GM13976 (cell line): ENCODE measurements around the gene BLOC1S6.

Experiments
- DNase-seq: peaks from one replicate; pipeline ENCODE4 v3.0.0; 2012; ENCODE audit warnings: low spot score
- in situ Hi-C: fragments of 300-500 bp; cut with MboI; formaldehyde crosslinking; loops from one replicate; pipeline ENCODE4 v1.12.0; 2022; ENCODE audit warnings: low sequenced_read_pairs, mixed read lengths, inconsistent platforms; ENCODE audit not compliant: unreplicated experiment
- TF ChIP-seq, protein P1 (sequence below): IDR thresholded peaks from 2 replicates; pipeline ENCODE4 v1.5.1; 2012; ENCODE audit warnings: borderline replicate concordance, mild to moderate bottlenecking; ENCODE audit not compliant: insufficient read depth; ENCODE audit errors: extremely low read depth, missing control alignments, control extremely low read depth

BLOC1S6 gene

DNA sequence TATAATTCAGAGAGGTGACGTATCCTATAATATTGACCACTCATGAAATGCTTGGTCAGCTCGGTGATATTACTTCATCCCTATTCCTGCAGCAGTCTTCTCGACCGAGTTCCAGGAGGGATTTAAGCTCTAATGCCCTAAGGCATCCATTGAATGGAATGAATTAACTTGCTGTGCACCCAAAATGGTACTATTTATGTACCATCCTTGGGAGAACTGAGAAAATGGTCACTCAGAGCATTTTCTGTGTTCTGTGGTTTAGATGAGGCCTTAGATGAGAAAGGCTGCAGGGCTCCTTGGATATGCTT, 638 bp downstream of the BLOC1S6 start:
- TF ChIP-seq, protein P1, sequence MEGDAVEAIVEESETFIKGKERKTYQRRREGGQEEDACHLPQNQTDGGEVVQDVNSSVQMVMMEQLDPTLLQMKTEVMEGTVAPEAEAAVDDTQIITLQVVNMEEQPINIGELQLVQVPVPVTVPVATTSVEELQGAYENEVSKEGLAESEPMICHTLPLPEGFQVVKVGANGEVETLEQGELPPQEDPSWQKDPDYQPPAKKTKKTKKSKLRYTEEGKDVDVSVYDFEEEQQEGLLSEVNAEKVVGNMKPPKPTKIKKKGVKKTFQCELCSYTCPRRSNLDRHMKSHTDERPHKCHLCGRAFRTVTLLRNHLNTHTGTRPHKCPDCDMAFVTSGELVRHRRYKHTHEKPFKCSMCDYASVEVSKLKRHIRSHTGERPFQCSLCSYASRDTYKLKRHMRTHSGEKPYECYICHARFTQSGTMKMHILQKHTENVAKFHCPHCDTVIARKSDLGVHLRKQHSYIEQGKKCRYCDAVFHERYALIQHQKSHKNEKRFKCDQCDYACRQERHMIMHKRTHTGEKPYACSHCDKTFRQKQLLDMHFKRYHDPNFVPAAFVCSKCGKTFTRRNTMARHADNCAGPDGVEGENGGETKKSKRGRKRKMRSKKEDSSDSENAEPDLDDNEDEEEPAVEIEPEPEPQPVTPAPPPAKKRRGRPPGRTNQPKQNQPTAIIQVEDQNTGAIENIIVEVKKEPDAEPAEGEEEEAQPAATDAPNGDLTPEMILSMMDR, result no peak

DNA sequence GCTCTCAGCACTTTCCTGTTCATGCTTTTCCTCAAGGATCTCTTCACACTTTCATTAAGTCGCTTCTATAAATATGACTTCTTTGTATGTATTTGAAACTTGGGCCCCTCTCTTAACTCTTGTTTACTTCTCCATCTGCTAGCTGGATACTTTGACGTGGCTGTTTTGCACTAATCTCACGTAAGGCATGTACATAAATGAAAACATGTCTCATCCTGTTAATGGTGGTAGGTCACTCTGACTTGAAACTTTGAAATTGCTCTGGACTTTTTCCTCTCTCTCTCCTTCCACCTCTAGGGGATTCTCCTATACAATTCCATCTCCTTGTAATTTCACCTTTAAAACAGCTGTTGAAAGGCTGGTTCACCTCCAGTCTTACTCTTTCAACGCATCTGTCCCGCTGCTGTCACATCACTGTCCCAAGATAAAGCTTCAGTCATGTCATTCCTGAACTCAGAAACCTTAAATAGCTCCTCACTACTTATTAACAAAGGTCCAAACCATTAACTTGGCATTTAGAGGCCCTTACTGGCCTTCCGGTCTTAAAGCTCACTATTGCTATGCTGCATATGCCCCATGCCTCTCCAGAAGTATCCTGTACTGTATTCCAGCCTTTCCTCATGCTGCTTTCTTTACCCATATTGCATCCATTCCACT, 1.2 kb downstream of the BLOC1S6 start:
- in situ Hi-C loops, result no loop called here
- DNase-seq, result no peak
- TF ChIP-seq, protein P1, result no peak

More for the DNA sequence above, 638 bp downstream of the BLOC1S6 start:
- DNase-seq, result no peak
- in situ Hi-C loops, result no loop called here

- DNase-seq, result no peak
- TF ChIP-seq, protein P1, result no peak
- in situ Hi-C loops, result no loop called here
These were observed 2.1 kb downstream of the BLOC1S6 start for GRCh38 chr15:45589256-45589655.

DNA sequence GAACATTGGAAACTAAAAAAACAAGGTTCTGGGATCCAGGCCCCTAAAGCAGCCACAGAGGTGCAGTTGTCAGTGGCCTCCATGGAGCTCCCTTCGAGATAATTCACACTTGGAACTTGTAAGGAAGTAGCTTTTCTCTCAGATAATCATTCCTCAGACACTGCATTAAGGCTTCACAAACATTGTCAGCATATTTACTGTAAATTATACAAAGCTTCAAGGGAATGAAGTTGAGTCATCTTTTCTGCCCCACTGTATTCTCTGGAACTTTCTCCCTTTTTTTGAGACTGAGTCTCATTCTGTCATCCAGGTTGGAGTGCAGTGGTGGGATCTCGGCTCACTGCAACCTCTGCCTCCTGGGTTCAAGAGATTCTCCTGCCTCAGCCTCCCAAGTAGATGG, 7.1 kb downstream of the BLOC1S6 start:
- TF ChIP-seq, protein P1, result no peak
- no peak for DNase-seq
- in situ Hi-C loops, result no loop called here

DNA sequence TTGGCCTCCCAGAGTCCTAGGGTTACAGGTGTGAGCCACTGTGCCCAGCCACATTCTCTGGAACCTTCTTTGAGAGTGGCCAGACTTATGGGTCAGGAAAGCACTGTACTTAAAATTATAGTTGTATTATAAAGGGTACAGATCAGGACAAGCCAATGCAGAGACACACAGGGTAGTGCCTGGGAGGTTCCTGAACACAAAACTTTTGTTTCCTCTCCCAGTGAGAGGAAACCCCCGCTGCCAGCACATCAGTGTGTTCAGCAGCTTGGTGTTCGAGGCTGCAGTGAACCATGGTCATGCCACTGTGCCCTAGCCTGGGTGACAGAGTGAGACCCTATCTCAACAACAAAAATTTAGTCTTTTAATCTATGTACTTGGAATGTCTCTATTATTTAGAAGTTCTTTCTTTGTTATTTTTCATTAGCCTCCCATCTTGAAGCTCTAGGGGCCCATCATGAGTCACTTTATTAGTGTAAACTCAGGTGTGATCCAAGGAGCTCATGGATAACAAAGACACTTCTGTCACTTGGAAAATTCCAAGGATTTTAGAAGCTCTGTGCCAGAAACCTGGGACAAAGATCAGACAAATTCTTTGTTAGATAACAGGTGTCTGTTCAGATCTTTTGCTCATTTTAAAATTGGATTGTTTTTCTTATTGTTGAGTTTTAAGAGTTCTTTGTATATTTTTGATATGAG, 7.8 kb downstream of the BLOC1S6 start:
- TF ChIP-seq, protein P1, result no peak
- no peak for DNase-seq
- in situ Hi-C loops, result no loop called here

DNA sequence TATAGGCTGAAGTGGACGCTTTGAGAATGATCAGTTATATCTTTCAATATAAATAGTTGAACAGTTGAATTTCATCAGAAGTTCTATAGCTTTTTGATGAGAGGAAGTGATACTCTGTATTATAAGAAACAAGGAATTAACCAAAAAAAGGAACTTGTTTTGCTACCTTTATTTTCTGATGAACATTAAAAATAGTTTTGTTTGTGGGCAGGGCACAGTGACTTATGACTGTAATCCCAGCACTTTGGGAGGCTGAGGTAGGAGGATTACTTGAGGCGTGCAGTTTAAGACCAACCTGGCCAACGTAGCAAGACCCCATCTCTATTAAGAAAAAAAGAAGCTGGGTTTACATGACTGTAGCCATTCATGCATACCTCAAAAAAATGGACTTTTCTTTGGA, 16.7 kb downstream of the BLOC1S6 start:
- no peak for DNase-seq
- TF ChIP-seq, protein P1, result no peak
- in situ Hi-C loops, result no loop called here

DNA sequence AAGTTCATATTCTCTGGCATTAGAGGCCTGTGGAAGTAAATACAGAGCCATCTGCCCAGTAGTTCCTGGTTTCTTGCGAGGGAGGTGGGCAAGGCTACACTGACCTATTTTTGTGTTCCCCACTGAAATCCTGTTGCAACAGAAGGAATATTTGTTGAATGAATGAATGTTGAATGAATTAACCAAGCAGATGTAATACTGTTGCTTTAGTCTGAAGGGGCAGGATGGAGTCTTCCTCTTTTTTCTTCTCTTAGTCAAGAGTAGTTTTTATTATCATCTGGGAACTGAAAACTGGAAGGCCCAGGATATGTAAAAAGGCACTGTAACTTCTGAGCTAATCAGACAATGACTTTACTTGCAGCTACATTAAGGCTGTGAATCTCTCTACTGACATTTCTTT, 17.1 kb downstream of the BLOC1S6 start:
- TF ChIP-seq, protein P1, result no peak
- DNase-seq, result no peak
- in situ Hi-C loops, result no loop called here
